ENCODE data around the gene CCKAR.

CCKAR gene

DNA sequence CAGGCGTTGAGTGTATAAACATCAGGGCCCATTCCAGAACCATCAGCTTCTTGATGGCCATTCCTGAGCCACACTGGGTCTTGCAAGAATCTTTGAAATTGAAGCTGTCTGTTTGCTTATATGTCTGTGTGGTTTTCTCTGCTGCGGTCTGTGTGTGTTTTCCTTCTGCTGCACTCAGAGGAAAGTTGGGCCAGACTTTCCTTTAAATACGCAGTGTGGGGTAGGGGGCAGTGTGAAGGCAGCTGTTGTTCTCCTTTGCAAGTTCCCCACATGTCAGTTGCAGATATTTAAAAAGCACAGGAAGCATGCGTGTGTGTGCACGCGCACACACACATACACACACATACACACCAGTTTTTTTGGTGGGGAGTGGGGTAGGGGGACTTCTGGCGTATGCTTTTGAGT, 32.1 kb downstream of the CCKAR start:
- no peak for DNase-seq (ENCODE audit: low read depth)

- no peak for DNase-seq (ENCODE audit: low read depth)
These were observed 32.9 kb downstream of the CCKAR start for GRCh38 chr4:26457412-26457811.

DNA sequence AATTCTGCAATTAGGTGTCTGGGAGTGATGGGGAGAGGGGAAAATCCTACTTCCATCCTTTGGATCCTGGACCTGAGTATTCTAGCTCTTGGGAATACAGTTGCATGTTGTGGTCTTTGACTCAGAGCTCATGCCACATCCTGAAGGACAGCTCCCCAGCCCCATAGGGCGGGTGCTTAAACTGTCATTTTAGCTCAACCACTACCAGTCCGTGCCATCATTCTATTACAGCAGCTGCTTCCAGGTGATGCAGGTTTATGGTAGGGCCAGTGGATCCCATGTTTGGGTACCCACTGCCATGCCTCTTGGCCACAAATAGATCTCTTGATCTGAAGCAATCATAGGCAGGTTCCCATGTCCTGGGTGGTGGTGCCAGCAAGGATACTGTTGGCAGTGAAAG, 34.7 kb downstream of the CCKAR start:
- DNase-seq (ENCODE audit: low read depth): no peak

DNA sequence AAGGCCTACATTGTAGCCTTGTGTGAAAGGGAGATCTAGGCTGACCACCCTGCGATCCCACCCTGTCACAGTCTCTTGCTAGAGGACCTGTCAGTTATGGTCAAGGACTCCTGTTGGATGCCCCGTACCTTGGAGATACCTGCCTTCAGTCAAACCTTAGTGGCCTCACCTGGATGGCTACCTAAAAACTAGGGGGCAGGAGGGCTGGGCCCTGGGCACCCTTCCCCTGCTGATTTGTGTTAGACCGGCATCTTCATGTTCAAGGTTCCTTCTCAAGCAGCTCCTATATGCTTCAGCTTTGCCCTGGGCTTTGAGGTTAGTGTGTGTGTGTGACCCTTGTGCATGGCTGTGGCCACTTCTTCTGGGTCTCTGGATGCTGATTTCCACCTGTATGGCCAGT, 35.3 kb downstream of the CCKAR start:
- no peak for DNase-seq (ENCODE audit: low read depth)

GRCh38 chr4:26452565-26453531, 37.4 kb downstream of the CCKAR start:
- DNase-seq (ENCODE audit: low read depth): no peak

DNA sequence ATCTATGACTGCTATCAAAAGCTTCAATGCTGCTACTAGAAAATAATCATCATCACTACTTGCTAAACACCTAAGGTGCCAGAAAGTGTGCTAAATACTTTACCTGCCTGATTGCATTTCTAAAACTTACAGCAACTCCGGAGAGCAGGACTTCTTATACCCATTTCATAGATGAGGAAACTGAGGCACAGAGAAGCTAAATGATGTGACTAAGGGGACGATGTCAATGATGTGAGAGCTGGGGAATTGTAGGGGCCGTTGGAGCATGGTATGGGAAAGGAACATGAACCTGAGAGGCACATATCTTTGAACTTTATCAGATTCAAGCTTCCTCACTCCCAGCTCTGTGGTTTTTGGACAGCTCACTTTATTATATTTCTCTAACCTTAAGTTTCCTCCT, 38.7 kb downstream of the CCKAR start:
- DNase-seq (ENCODE audit: low read depth): no peak

- no peak for DNase-seq (ENCODE audit: low read depth)
These were observed 39.9 kb downstream of the CCKAR start for GRCh38 chr4:26450418-26450817.

- no peak for DNase-seq (ENCODE audit: low read depth)
These were observed 42.9 kb downstream of the CCKAR start for GRCh38 chr4:26447378-26447777.

DNA sequence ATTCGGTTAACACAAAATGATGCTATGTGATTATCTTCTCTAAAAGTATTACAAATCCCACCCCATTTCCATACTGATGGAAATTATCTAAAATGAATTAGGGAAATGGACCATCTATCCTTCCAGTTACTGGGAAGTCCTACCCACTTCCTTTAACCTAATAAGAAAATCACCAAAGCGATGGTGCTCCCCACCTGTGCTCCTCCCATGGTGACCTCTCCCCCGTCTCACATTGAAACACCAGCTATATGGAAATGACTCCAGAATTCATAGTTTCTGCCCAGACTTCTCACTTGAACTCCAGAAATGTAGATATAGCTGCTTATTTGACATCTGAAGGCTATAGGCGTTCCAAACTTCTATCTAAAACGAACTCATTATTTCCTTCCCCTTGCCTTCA, 48.5 kb downstream of the CCKAR start:
- DNase-seq (ENCODE audit: low read depth): no peak

DNA sequence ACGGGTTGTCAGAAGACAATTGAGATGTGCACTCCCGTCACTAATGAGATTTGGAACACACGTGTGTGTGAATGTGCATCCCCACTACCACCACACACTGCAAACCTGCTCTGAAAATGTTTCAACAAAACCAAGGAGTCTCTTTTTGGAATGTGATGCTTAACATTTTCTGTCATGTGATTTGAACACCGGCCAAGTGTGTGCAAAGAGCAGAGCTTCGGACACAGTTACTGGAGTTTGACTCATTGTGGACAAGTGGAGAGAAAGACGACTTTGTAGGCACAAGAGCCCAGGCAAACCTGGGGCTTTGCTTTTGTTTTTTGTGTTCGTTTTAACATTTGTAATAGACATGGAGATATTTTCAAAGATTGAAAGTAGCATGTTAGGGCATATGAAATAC, 49.2 kb downstream of the CCKAR start:
- DNase-seq (ENCODE audit: low read depth): no peak

- DNase-seq (ENCODE audit: low read depth): no peak
These were observed 56.1 kb downstream of the CCKAR start for GRCh38 chr4:26434030-26434639.

- no peak for DNase-seq (ENCODE audit: low read depth)
These were observed 56.7 kb downstream of the CCKAR start for GRCh38 chr4:26433556-26433955.

DNA sequence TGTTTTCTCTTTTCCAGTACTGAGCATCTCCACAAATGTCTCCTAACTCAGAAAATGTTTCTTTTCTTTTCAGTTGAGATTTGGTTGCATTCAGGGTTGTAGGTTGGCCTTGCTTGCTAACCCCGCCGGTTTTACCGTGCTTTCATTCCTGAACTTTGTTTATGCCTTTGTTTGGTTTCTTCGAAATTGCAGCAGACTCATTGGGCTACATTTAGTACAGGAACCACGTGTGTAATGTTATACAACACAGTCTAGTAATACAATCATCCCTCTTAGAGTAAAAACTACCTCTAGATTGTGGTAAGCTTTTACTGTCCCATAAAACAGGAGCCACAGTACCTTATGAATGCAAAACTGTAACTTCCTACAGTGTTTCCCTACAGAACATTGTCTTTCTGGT, 57.9 kb downstream of the CCKAR start:
- no peak for DNase-seq (ENCODE audit: low read depth)

DNA sequence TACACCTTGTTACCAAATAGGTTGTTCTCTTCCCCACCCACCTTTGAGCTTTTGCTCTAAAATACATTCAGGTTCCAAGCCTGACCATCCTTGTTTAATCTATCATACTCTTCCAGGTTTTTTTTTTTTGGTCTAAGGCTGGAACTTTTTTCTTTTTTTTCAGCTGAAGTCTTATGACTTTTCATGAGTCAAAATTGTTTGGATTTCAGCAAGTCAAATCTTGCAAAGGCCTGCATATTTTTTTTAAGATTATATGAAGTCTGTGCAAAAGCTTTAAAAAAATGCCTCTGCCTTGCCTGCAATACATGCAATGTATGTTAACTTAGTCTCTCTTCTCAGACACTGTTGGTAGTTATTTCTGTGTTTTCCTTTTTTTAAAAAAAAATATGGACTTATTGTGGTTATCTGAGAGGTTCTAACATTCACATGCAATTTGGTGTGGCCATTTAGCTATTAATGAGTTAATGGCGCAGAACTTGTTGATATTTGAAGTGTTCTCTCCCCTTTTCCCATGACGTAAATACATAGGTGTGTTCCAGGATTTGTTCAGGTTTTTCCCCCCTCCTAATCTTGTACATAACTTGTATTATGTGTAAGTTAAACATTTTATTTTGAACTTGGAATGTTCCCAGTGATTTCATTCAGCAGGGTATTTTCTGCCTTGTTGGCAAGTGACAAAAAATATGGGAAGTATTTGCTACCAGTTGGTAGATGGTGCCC, 58.7 kb downstream of the CCKAR start:
- no peak for DNase-seq (ENCODE audit: low read depth)

Measured in HS-5 (cell line).